Hepatocyte (in vitro differentiated cells): ENCODE measurements around the gene GABRQ. TPM values are rescaled to one million over a fixed set of nuclear protein-coding genes. Genes with fewer than 3 reads are reported as not detected.

Source experiments
- DNase-seq: peaks from one replicate; pipeline ENCODE4 v3.0.0-alpha.2; 2016; ENCODE audit warnings: low spot score
- H2AFZ ChIP-seq: fragments of 200-600 bp; sonication (generic); 2 replicates; pipeline ENCODE4 v1.6.0; 2016; ENCODE audit warnings: antibody characterized with exemption, mild to moderate bottlenecking
- H3K27ac ChIP-seq: fragments of 200-600 bp; sonication (generic); 2 replicates; pipeline ENCODE4 v1.5.1; 2016; ENCODE audit warnings: mild to moderate bottlenecking
- H3K27me3 ChIP-seq: fragments of 200-600 bp; sonication (generic); 2 replicates; pipeline ENCODE4 v1.6.1; 2016
- H3K36me3 ChIP-seq: fragments of 200-600 bp; sonication (generic); replicated peaks from 2 replicates; pipeline ENCODE4 v1.5.1; 2016; ENCODE audit warnings: low read depth; ENCODE audit not compliant: insufficient read depth
- H3K4me1 ChIP-seq: fragments of 200-600 bp; sonication (generic); 2 replicates; pipeline ENCODE4 v1.5.1; 2016; ENCODE audit warnings: mild to moderate bottlenecking, moderate library complexity; ENCODE audit not compliant: insufficient read depth
- H3K4me2 ChIP-seq: fragments of 200-600 bp; sonication (generic); 2 replicates; pipeline ENCODE4 v1.6.0; 2016
- H3K4me3 ChIP-seq: fragments of 200-600 bp; sonication (generic); 2 replicates; pipeline ENCODE4 v1.5.1; 2016; ENCODE audit warnings: mild to moderate bottlenecking
- H3K79me2 ChIP-seq: fragments of 200-600 bp; sonication (generic); 2 replicates; pipeline ENCODE4 v1.6.0; 2017; ENCODE audit warnings: mild to moderate bottlenecking
- H3K9me2 ChIP-seq: fragments of 200-600 bp; sonication (generic); replicated peaks from 2 replicates; pipeline ENCODE4 v1.6.0; 2017; ENCODE audit warnings: mild to moderate bottlenecking; ENCODE audit not compliant: insufficient read depth
- H3K9me3 ChIP-seq: fragments of 200-600 bp; sonication (generic); 2 replicates; pipeline ENCODE4 v1.5.1; 2016; ENCODE audit warnings: low read depth, mild to moderate bottlenecking
- H4K20me1 ChIP-seq: fragments of 200-600 bp; sonication (generic); 2 replicates; pipeline ENCODE4 v1.6.0; 2016; ENCODE audit warnings: mild to moderate bottlenecking; ENCODE audit not compliant: insufficient read depth, poor library complexity, severe bottlenecking
- CTCF ChIP-seq: fragments of 200-600 bp; sonication (generic); IDR thresholded peaks from 2 replicates; pipeline ENCODE4 v1.5.1; 2016; ENCODE audit warnings: antibody characterized with exemption, mild to moderate bottlenecking; ENCODE audit not compliant: poor library complexity
- EZH2 ChIP-seq: fragments of 200-600 bp; sonication (generic); IDR thresholded peaks from 2 replicates; pipeline ENCODE4 v1.6.1; 2016; ENCODE audit warnings: antibody characterized with exemption, mild to moderate bottlenecking, borderline replicate concordance
- EZH2phosphoT487 ChIP-seq: fragments of 200-600 bp; sonication (generic); IDR thresholded peaks from one replicate; pipeline ENCODE4 v1.6.1; 2018; ENCODE audit warnings: antibody characterized with exemption, mild to moderate bottlenecking, low read depth, moderate library complexity; ENCODE audit not compliant: unreplicated experiment, severe bottlenecking
- WGBS: methylation state at CpG from one replicate; pipeline ENCODE4 v1.1.6; 2016; ENCODE audit warnings: low lambda C conversion rate; ENCODE audit errors: missing lambda C conversion rate; 5-methylcytosine and 5-hydroxymethylcytosine counted together
- polyA plus RNA-seq: library from polyadenylated mRNA; unstranded; fragments of >200 nt; fragmentation: Nextera tagmentation; extraction: Ambion mirVana; gene quantifications from 2 replicates; pipeline ENCODE4 v1.2.1, GENCODE V29; 2016
- total RNA-seq: library from RNA; depleted of rRNA; stranded (reverse); fragments of >200 nt; gene quantifications from 2 replicates; pipeline ENCODE4 v1.2.3, GENCODE V29; 2014

GABRQ gene
- total RNA-seq (0.28 and 0.60 TPM in 2 replicates), polyA plus RNA-seq (0.05 TPM in 1 of 2 replicates, not detected in the other)

- peak; percentile 75 for DNase-seq
- no peak within 1 kb of the TSS for H2AFZ ChIP-seq
- H3K4me3 ChIP-seq = no peak within 1 kb of the TSS
Observed at GRCh38 chrX:152637649-152638442, at the start of gene GABRQ. Gene GABRQ (plus strand): TSS chrX:152637895. CDS start chrX:152638203, 308 bp downstream.

GRCh38 chrX:152588206-152588605, 49.5 kb upstream of the GABRQ start:
- no peak overlapping the region for H3K4me3 ChIP-seq

More at GRCh38 chrX:152637649-152638442, at the start of gene GABRQ:
- Histone ChIP-seq H3K9me2 (no peaks in the 10 kb centered on the region), H3K27me3 (peaks cover 21% of the 10 kb centered on the region), H3K4me1 (no peaks in the 10 kb centered on the region), H3K36me3 (no peaks in the 10 kb centered on the region), H3K9me3 (no peaks in the 10 kb centered on the region), H4K20me1 (no peaks in the 10 kb centered on the region), H3K4me2 (peak within 1 kb of the TSS; percentile 69), H3K27ac (no peak within 1 kb of the TSS), H3K79me2 (no peaks in the 10 kb centered on the region)
- TF ChIP-seq EZH2 (no peak), EZH2phosphoT487 (no peak), CTCF (no peak)
- 39% methylated on average over 48 of the region's 64 CpGs for WGBS

GRCh38 chrX:152600853-152601633, 36.7 kb upstream of the GABRQ start:
- Histone ChIP-seq H3K4me2 (no peak overlapping the region), H3K27me3 (no peaks in the 10 kb centered on the region), H3K4me3 (no peak overlapping the region), H3K4me1 (no peaks in the 10 kb centered on the region), H2AFZ (no peak overlapping the region), H3K27ac (no peak overlapping the region), H3K9me2 (no peaks in the 10 kb centered on the region), H3K79me2 (no peaks in the 10 kb centered on the region), H3K36me3 (no peaks in the 10 kb centered on the region), H4K20me1 (no peaks in the 10 kb centered on the region), H3K9me3 (no peaks in the 10 kb centered on the region)
- TF ChIP-seq EZH2 (no peak), CTCF (no peak), EZH2phosphoT487 (no peak)
- 49% methylated on average over 5 of the region's 5 CpGs for WGBS
- no peak for DNase-seq

More at GRCh38 chrX:152588206-152588605, 49.5 kb upstream of the GABRQ start:
- Histone ChIP-seq H3K9me3 (no peaks in the 10 kb centered on the region), H2AFZ (no peak overlapping the region), H3K27me3 (no peaks in the 10 kb centered on the region), H3K27ac (no peak overlapping the region), H3K4me2 (no peak overlapping the region), H3K9me2 (no peaks in the 10 kb centered on the region), H3K4me1 (no peaks in the 10 kb centered on the region), H4K20me1 (no peaks in the 10 kb centered on the region), H3K36me3 (no peaks in the 10 kb centered on the region), H3K79me2 (no peaks in the 10 kb centered on the region)
- no peak for TF ChIP-seq EZH2
- no peak for TF ChIP-seq CTCF
- no peak for TF ChIP-seq EZH2phosphoT487
- no peak for DNase-seq
